ENCODE measurements around the gene CPT2. TPM values are rescaled to one million over a fixed set of nuclear protein-coding genes. Genes with fewer than 3 reads are reported as not detected.

The CPT2 gene
- total and polyA plus RNA-seq, 2 of the 13 experiments (the other 11 are each of a cell fraction or from before 2014, with no cell fraction given) = 12.6 to 14.6 TPM

GRCh38 chr1:53182111-53182593, 14.5 kb upstream of the CPT2 start (continued):
- 0 out of 2 replicates have a peak, but pooled peaks have one; percentile 19 for TF ChIP-seq ZNF710 (CRISPR knock-in tag; IDR thresholded peaks at IDR 0.05; ENCODE audit: borderline replicate concordance)
- TF ChIP-seq SRSF9 (IDR thresholded peaks at IDR 0.05; ENCODE audit: borderline replicate concordance, insufficient read depth, low read depth, low read length, poor library complexity, severe bottlenecking) = no peak
- TF ChIP-seq RAD21 (CRISPR knock-in tag; IDR thresholded peaks at IDR 0.05) = peak; percentile 67; the same call in 1 of the 2 replicates
- peak; percentile 46; the same call in 1 of the 2 replicates for TF ChIP-seq ZNF800 (CRISPR knock-in tag; IDR thresholded peaks at IDR 0.05)
- TF ChIP-seq TGIF2 (CRISPR knock-in tag; IDR thresholded peaks at IDR 0.05) = peak; percentile 51; the same call in 1 of the 2 replicates
- TF ChIP-seq ARID4A (CRISPR knock-in tag; IDR thresholded peaks at IDR 0.05; ENCODE audit: borderline replicate concordance) = peak; percentile 62; the same call in 1 of the 2 replicates
- peak; percentile 21; the same call in 1 of the 2 replicates for TF ChIP-seq ETV5 (CRISPR knock-in tag; IDR thresholded peaks at IDR 0.05; ENCODE audit: borderline replicate concordance)
- peak; percentile 50; the same call in 1 of the 2 replicates for TF ChIP-seq ZBTB43 (CRISPR knock-in tag; conservative IDR thresholded peaks at IDR 0.05)
- peak; percentile 73; the same call in 1 of the 2 replicates for TF ChIP-seq MEIS2 (CRISPR knock-in tag; IDR thresholded peaks at IDR 0.05)
- TF ChIP-seq CREB1 (IDR thresholded peaks at IDR 0.05) = no peak
- TF ChIP-seq CREB1 (CRISPR knock-in tag; IDR thresholded peaks at IDR 0.05) = peak; percentile 77
- TF ChIP-seq ZFP91 (CRISPR knock-in tag; IDR thresholded peaks at IDR 0.05; ENCODE audit: borderline replicate concordance) = no peak
- no peak for TF ChIP-seq ZBTB25 (CRISPR knock-in tag; IDR thresholded peaks at IDR 0.05)
- peak; percentile 27; the same call in 1 of the 2 replicates for TF ChIP-seq KDM6A (CRISPR knock-in tag; IDR thresholded peaks at IDR 0.05; ENCODE audit: low read depth)
- 0 out of 2 replicates have a peak, but pooled peaks have one; percentile 41 for TF ChIP-seq KLF15 (CRISPR knock-in tag; IDR thresholded peaks at IDR 0.05; ENCODE audit: borderline replicate concordance)
